GM12891 (cell line): ENCODE data around the gene CLCN1.

Experiments used
- PAX5 ChIP-seq: IDR thresholded peaks from 2 replicates; pipeline ENCODE4 v1.6.1; 2011; ENCODE audit warnings: low read length, moderate library complexity, mild to moderate bottlenecking; ENCODE audit not compliant: insufficient read depth, severe bottlenecking
- POLR2A ChIP-seq: IDR thresholded peaks from 2 replicates; pipeline ENCODE4 v1.6.1; 2011; ENCODE audit warnings: low read depth, low read length, control low read depth
- POLR2AphosphoS5 ChIP-seq: IDR thresholded peaks from 2 replicates; pipeline ENCODE4 v1.6.1; 2011; ENCODE audit warnings: low read depth, low read length, control low read depth
- POU2F2 ChIP-seq: IDR thresholded peaks from 2 replicates; pipeline ENCODE4 v1.6.1; 2011; ENCODE audit warnings: low read depth, mild to moderate bottlenecking, control low read depth, low read length, moderate library complexity
- SPI1 ChIP-seq: IDR thresholded peaks from 2 replicates; pipeline ENCODE4 v1.6.1; 2011; ENCODE audit warnings: low read depth, low read length, control low read depth
- TAF1 ChIP-seq: IDR thresholded peaks from 2 replicates; pipeline ENCODE4 v1.6.1; 2011; ENCODE audit warnings: low read depth, low read length, control low read depth

DNA sequence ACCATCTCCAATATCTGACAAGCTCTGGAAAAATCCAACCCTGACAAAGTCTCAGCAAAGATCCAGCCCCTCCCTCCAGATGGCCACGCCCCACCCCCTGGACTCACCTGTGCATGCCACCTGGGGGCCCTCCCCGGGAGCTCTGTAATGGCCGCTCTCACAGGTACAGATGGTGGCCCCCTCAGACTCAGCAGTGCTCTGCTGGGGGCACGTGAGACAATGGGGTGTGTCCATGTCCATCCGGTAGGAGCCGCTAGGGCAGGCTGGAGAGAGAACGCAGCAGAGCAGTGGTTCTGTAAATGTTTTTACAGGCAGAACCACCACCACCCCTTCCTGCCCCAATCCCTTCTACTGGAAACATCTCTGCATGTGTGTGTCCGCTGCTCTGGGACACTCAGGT is 83.2 kb downstream of the CLCN1 start:
- TF ChIP-seq POLR2A = no peak
- TF ChIP-seq POLR2AphosphoS5 = no peak
- TF ChIP-seq TAF1 = no peak
- no peak for TF ChIP-seq PAX5
- TF ChIP-seq POU2F2 = no peak
- TF ChIP-seq SPI1 = no peak
